ENCODE data around the gene C12orf56.
A peak's percentile ranks its signal among the peaks of the same experiment; 100 is the strongest.
"Not testable (repeated sequence)": the region's sequence is repeated elsewhere in the genome, so short reads cannot be mapped to it uniquely, and the experiment has no call there.

The C12orf56 gene

GRCh38 chr12:64387197-64387816 is 3.3 kb downstream of the C12orf56 start:
- no peak for DNase-seq

DNA sequence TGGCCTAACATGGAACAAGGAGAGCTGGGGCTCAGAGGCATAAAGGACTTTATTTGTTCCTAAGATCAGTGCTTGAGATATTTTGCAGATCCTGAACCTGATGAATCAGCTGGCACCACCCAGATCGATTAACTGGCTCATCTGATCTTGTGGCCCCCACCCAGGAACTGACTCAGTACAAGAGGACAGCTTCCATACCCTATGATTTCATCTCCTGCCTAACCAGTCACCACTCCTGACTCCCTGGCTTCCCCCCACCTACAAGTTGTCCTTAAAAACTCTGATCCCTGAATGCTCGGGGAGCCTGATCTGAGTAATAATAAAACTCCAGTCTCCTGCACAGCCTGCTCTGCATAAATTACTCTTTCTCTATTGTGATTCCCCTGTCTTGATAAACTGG is 5.1 kb downstream of the C12orf56 start:
- no peak for DNase-seq

GRCh38 chr12:64385019-64385418 is 5.5 kb downstream of the C12orf56 start:
- DNase-seq: no peak

DNA sequence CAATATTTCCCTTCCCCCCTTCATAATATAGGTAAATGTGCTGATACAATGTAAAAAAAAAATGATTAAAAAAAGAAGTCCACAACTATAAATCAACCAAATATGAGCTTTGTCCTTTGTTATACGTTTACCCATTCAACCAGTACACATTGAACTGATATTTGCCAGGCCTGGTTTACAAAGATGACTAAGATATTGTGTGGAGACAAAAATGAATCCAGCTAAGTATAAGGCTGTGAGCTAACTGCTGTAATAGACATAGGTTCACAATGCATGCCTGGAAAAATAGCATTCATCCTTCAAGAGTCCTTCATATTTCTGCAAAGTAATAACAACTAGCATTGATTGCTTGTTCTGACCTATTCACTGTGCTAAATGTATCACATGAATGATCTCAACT is 6.9 kb downstream of the C12orf56 start:
- DNase-seq: no peak

DNA sequence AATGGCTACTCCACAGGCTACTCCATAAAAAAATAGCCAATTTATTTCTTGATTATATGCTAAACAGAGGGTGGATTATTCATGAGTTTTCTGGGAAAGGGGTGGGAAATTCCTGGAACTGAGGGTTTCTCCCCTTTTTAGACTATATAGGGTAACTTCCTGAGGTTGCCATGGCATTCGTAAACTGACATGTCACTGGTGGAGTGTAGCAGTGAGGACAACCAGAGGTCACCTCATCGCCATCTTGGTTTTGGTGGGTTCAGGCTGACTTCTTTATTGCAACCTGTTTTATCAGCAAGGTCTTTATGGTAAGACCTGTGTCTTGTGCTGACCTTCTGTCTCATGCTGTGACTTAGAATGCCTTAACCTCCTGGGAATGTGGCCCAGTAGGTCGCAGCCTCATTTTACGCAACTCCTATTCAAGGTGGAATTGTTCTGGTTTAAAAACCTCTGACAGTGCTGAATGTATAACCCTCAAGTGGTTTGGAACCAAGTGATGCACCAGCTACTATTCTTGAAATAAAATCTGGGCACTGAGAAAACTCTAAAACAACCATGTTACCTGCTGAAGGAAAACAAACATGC is 27.7 kb downstream of the C12orf56 start:
- no peak for DNase-seq

DNA sequence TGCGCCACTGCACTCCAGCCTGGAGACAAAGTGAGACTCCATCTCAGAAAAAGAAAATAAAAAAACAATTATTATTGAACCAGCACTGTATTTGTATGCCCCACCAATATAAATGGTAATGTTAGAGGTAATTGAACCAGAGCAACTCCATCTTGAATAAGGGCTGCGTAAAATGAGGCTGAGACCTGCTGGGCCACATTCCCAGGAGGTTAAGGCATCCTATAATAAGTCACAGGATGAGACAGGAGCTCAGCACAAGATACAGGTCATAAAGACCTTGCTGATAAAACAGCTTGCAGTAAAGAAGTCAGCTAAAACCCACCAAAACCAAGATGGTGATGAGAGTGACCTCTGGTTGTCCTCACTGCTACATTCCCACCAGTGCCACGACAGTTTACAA is 29.4 kb downstream of the C12orf56 start:
- not testable (repeated sequence) for DNase-seq

GRCh38 chr12:64356209-64356608 is 34.3 kb downstream of the C12orf56 start:
- not testable (repeated sequence) for DNase-seq

- DNase-seq: no peak
Measured at GRCh38 chr12:64352181-64352580, 38.4 kb downstream of the C12orf56 start.

- DNase-seq: no peak
Measured at GRCh38 chr12:64351265-64351664, 39.3 kb downstream of the C12orf56 start.

DNA sequence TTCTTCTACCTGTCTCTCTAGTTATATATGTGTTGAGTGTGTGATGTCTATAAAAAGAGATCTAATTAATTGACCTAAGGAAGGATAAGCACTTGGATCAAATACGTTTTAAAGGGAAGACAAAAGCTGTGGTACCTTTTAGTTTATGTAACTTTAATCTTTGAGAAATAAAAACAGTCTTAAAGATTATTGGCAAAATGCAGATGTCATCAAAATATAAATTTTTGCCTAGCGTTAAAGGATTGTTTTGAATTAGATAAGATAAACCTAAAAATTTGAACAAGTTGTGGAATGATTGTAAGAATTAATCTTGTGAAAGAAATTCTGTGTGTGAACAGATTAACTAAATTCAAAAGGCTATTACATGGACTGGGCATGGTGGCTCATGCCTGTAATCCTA is 42.9 kb downstream of the C12orf56 start:
- DNase-seq: no peak

GRCh38 chr12:64344631-64345030 is 45.9 kb downstream of the C12orf56 start:
- DNase-seq: not testable (repeated sequence)

DNA sequence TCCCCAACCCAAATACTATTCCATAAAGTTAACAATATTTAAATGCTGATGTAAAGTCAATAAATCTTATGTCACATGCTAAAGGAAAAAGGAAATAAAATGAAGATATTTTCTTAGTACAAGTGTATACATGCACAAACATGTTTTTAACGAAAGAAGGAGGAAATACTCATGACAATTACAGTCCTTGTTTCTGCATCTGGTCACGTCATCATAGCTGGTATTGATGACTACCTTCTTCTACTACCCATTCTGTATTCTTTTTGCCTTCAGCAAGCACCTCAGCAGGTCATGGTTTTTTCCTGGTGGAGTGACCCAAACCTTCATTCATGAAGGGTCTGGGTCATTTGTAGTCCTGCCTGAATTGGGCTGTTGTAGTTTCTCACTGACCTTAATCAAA is 50.0 kb downstream of the C12orf56 start:
- DNase-seq: not testable (repeated sequence)

DNA sequence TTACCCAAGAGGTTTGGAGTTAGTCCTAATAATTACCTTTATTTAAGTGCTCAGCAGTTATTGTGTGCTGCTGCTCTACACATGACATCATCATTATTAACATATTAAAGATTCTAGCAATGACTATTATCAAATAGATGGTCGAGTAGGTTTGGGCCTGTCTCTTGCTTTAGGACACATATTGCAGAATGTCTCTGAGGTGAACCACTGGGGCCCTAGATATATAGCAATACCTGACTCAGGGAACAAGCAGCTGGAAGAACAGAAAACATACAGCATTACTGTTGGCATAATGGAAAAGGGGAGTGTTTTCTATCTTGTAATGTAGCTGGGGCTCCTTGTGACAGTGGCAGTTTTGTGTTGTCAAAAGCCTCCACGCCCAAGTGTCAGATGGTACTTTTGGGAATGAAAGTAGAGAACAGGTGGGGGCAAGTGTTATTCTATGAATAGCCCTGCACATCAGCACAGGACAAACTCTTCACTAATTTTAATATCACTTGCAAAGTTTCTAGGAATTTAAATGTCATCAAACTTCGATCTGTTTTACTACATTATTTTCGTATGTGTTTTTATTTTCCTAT is 54.6 kb downstream of the C12orf56 start:
- no peak for DNase-seq

- no peak for DNase-seq
Measured at GRCh38 chr12:64332938-64333337, 57.6 kb downstream of the C12orf56 start.

GRCh38 chr12:64332296-64332695 is 58.3 kb downstream of the C12orf56 start:
- no peak for DNase-seq

- not testable (repeated sequence) for DNase-seq
Measured at GRCh38 chr12:64329031-64329710, 61.4 kb downstream of the C12orf56 start.

DNA sequence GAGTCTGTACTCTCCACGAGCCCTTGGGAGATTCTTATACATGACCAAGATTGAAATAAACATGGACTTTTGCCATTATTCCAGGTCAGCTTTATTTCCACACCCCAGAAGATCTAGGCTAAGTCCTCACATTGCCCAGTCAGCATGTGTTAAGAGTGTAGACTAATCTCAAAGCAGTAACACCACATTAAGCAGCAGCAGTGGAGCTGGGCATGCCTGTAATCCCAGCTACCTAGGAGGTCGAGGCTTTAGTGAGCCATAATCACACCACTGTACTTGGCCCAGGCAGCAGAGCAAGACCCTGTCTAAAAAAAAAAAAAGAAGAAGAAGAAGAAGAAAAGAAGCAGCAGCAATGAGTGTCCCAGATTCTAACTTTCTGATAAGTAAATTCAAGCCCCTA is 65.5 kb downstream of the C12orf56 start:
- DNase-seq: no peak

GRCh38 chr12:64323476-64324225 is 66.9 kb downstream of the C12orf56 start:
- DNase-seq: no peak

GRCh38 chr12:64323006-64323405 is 67.6 kb downstream of the C12orf56 start:
- DNase-seq: no peak

GRCh38 chr12:64320611-64321010 is 69.9 kb downstream of the C12orf56 start:
- peak in 1 of 56 donors; percentile 1 for DNase-seq

- not testable (repeated sequence) for DNase-seq
Measured at GRCh38 chr12:64319540-64320225, 70.9 kb downstream of the C12orf56 start.

Measured in amygdala (tissue), 56 donors.